CD4-positive, alpha-beta T cell treated with Interleukin-4 for 4 hours (primary cell): ENCODE results near the gene ADGRA1.
"Not testable (repeated sequence)": the region's sequence is repeated elsewhere in the genome, so short reads cannot be mapped to it uniquely, and the experiment has no call there.

ENCODE experiments used
- DNase-seq: peaks from one replicate; pipeline ENCODE4 v3.0.0-alpha.2; 2020

The ADGRA1 gene

DNA sequence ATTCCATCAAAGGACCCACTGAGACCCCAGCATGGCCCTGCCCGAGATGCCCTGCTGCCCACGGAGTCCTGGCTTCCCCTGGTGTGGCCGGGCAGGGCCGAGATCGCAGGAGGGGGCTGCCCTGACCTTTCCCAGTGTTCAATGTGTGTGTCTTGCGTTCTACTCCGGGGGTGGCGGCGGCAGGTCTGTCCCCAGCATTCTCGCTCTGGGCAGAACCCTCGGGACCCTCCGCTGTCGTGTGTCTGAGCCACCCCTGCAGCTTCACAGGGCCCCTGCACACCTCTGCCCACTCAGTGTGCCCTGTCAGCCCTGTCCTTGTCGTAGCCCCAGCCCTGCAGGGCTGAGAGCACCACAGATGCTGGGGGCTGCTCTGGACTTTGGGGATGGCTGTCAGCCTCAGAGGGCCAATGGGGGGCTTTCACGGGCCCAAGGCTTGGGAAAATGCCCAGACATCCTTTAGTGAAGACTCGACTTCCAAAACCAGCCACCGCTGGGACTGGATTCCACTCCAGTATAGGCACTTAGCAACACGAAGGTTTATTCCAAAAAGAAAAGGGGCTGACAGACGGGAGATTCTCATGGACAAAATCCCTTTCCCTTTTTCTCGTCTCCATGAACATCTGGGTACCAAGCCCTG is 42.3 kb downstream of the ADGRA1 start:
- DNase-seq, result no peak

DNA sequence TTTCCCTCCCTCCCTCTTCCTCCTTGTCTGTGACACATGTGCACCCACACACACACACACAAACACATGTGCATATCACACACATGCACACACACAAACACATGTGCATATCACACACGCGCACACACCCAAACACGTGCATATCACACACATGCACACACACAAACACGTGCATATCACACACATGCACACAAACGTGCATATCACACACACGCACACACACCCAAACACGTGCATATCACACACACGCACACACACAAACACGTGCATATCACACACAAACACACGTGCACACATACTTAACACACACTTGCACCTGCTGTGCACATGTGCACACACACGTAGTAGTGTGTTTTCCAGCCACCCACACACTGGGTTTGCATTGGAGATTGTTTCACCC is 42.9 kb downstream of the ADGRA1 start:
- no peak for DNase-seq

DNA sequence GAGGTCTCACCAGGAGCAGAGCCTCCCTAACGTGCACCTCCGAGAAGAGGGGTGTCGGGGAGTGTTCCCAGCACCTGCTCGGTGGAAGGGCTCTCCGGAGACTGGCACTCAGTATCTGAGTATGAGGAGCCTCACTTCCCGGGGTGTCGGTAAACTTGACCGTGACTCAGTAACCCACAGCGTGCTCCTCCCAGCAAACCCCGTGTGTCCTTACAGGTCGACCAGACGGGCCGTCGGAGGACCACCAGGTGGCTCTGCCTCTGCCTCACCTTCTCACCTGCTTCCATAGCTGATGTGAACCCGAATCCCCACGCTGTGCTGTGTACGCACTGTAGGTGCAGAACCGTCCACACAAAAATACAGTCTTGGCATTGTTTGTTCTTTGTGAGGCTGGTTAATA is 43.3 kb downstream of the ADGRA1 start:
- no peak for DNase-seq

DNA sequence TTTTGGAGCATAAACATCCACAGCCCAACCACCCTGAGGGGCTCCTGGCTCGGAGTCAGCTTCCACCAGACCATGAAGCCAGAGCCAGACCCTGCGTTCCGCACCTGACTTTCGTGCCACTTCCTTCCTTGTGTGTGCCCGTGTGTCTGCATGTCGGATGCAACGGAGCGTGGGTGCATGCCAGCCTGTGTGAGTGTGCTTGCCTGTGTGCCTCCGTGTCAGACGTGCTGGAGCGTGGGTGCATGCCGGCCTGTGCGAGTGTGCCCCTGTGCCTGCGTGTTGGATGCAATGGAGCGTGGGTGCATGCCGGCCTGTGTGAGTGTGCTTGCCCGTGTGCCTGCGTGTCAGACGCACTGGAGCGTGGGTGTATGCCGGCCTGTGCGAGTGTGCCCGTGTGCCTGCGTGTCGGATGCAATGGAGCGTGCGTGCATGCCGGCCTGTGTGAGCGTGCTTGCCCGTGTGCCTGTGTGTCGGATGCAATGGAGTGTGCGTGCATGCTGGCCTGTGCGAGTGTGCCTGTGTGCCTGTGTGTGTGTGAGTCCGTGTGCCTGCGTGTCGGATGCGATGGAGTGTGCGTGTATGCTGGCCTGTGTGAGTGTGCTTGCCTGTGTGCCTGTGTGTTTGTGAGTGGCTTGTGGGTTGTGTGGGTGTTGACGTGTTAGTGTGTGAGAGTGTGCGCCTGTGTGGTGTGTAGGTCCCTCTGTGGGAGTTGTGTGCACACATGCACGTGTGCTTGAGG is 44.2 kb downstream of the ADGRA1 start:
- DNase-seq, result no peak

DNA sequence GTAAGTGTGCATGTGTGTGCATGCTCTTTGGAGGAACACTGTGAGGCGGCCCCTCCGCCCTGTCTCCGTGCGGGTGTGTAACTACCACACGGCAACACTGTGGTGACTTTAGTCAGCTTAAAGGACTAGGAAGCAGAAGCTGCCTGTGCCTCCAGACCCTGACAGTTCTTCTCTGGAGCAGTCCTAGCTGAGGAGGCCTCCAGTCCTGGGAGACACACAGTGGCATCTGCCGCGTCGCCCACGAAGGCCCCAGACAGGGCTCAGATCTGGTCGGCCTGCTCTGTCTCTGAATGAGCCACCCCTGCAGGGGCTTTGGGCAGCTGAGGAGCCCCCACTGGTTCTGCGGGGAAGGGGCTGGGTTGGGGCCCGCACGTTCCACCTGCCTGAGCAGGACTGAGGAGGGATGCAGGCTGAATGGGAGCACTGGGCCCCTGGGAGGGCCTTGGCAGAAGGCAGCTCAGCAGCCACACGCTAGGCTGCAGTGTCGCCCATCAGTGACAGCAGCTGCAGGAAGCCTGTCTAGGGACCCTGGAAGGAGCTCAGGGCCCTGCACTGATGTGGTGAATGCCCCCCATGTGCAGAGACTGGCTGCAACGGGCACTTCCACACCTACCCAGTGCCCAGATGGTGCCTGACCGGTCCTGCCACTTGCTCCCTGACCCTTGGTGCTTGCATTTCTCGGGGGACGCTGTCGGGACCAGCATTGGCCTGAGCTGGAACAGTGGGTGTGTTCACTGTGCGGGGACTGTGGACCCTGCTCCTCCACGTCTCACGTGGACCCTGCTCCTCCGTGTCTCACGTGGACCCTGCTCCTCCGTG is 45.0 kb downstream of the ADGRA1 start:
- DNase-seq, result no peak

DNA sequence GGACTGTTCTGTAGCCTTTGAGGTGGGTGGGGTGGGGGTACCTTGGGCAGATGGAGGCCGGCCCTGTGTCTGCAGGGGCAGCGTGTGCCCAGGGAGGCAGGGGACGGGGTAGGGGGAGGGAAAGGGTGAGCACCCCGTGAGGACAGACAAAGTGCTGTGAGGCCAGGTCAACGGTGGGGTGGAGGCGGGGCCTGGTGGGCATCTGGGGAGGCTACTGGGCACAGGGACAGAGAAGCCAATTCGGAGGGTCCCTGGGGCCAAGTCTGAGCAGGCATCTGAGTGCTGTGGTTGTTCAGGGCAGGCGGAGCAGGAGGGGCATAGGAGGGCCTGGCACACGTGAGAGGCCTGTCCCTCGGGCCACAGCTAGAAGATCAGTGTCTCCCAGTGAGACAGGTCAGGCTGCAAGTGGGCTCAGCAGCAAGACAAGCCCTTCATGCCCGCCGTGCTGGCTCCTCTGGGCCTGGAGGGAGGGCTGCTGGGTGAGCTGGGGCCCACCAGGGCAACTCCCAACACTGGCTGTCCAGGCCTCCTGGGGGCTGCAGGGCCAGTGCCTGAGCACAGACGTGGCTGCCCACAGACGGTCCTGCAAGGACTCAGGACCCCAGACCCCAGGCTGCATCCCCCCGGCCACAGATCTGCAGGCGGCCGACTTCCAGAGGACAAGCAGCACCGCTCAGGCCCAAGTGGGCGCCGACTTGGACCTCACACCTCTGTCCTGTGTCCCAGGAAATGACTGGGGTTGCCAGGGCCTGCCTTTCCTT is 45.9 kb downstream of the ADGRA1 start:
- no peak for DNase-seq

DNA sequence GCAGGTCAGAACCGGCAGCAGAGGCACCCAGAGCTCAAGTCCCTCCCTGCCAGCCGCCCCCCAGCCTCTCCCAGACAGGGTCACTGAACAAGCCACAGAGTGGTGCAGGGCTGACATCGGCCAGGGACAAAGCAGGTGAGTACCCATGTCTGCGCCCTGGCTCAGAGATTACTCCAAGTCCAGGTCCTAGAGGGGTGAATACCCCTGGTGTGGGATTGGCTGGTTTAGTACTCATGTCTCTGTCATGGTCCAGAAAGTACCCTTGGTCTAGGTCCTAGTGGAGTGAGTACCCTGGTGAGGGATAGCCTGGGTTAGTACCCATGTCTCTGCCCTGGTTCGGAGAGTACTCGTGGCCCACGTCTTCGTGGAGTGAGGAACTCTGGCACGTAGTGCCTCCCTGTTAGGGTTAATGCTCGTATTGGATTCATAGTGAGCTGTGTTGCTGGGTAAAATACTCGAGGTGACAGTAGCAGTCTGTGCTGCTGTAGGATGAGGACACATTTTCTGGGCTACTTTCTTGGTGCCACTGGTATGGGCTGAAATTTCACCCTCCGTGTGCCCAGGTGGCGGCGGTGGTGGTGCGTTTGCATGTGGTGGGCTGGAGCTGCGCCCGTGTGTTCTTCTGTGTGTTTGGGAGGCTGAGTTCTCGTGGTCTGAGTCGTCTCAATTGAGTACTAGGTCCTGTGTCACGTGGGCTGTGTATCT is 46.8 kb downstream of the ADGRA1 start:
- DNase-seq, result no peak

DNA sequence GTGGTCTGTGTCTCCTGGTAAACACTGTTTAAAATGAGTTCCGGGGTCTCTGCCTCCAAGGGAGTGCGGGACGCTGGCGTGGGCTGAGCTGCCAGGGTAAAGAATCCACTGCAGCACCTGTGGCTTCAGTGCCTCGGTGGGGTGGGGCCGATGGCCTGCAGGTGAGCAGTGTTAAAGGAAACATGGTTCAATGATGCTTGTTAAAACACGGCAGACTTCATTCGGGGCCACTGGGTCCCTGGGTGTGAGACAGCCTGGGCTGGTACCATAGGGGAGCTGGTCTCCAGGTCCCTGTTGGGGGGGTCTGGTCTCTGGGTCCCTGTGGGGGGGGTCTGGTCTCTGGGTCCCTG is 47.4 kb downstream of the ADGRA1 start:
- DNase-seq, result no peak

DNA sequence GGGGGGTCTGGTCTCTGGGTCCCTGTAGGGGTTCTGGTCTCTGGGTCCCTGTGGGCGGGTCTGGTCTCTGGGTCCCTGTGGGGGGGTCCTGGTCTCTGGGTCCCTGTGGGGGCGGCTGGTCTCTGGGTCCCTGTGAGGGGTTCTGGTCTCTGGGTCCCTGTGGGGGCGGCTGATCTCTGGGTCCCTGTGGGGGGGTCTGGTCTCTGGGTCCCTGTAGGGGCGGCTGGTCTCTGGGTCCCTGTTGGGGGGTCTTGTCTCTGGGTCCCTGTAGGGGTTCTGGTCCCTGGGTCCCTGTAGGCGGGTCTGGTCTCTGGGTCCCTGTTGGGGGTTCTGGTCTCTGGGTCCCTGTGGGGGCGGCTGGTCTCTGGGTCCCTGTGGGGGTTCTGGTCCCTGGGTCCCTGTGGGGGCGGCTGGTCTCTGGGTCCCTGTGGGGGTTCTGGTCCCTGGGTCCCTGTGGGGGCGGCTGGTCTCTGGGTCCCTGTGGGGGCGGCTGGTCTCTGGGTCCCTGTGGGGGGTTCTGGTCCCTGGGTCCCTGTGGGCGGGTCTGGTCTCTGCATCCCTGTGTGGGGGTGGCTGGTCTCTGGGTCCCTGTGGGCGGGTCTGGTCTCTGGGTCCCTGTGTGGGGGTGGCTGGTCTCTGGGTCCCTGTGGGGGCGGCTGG is 49.9 kb downstream of the ADGRA1 start:
- DNase-seq, result not testable (repeated sequence)

DNA sequence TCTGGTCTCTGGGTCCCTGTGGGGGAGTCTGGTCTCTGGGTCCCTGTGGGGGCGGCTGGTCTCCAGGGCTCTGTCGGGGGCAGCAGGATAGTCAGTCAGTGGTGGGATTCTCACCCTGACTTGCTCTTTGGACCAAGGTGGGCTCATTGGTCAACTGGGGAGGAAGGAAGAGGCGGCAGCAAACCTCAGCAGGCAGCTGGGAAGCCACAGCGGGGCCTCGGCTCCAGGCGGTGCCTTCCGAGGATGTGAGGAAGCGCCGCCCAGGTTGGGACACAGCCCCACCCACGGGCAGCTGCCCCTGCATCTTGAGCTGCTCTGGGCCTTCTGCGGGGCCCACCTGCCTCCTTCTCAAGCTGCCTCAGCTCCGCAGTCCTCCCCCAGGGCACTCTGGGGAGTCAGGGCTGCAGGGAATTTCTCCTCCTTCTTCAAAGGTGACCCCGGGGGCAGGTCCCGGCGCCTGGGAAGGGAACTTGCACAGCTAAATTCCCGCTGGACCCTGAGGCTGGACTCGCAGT is 51.9 kb downstream of the ADGRA1 start:
- no peak for DNase-seq

DNA sequence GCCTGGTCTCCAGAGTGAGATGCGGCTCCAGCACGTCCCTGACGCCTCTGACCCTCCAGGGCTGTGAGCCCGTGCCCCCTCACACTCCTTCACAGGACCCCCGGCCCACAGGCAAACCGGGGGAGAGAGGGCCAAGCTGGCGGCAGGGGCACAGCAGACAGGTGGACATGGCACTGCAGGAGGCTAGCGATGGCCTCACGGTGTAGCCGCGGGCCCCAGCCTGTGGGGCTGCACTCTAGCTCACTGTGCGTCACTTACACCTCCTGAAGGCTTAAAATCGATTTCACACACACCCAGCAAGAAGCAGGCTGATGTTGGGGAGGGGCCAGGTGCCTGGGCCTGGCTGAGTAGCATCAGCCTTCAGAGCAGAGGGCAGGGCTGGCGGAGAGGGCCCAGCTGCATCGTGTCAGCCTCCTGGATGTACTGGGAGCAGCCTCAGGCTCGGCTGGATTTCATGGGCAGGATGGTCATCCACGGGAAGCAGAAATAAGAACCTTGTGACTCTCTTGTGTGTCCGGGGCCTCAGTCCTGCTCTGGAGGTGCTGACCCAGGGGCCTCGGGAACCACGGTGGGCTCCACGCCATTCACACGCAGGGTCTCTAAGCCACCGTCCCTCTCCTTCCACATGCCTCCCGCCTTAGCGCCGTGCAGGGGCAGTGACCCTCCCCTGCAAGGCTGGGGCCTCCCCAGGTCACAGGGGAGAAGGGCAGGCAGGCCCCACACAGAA is 52.9 kb downstream of the ADGRA1 start:
- DNase-seq, result no peak

DNA sequence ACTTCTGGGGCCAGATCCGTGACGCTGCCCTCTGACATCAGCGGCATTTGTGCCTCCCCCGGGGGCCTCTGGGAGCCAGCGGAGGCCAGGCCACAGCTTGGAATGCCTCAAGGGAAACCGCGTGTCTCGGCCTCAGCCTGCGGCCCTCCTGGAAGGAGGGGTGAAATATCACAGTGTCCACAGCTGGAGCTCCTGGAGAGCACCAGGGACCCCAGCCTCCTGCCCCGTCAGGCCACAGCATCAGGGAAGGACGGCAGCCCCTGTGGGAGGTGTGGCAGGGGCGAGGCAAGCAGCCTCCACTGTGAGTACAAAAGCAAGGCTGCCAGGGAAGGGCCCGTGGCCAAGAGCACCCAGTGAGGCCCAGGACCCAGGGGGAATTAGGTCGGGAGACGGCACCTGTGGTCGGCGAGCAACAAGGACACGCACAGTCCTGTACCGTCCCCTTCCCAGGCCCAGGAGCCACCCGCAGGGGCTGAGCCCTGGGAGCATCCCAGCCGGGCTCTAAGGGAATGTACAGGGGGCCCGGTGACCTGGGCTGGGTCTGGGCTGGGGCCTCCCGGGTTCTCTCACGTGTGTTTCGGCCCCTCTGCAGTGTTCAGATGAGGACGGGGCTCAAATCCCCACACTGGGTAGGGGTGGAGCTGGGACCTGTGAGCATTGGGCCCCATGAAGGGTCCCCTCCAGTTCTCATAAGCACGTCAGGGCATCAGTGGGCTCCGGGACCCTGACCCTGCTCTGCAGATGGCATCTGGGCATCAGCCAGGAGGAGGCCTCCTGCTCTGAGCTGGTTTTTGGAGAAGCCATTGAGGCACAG is 53.6 kb downstream of the ADGRA1 start:
- no peak for DNase-seq

DNA sequence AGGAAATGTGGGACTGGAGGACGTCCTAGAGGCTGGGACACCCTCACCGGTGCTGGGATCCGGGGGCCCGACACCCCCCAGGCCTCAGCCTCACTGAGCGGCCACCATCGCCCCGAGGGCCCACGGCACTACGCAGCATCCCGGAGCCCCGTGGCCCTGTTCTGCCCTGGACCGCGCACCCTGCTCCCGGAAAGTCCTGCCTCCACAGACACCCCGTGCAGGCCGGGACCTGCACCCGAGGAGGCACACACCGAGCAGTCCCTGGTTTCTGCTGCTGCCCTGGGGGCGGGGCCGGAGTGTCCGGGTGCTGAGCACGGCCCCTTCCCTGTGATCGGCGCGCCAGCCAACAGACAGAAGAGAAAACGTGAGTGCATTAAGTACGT is 54.2 kb downstream of the ADGRA1 start:
- no peak for DNase-seq

DNA sequence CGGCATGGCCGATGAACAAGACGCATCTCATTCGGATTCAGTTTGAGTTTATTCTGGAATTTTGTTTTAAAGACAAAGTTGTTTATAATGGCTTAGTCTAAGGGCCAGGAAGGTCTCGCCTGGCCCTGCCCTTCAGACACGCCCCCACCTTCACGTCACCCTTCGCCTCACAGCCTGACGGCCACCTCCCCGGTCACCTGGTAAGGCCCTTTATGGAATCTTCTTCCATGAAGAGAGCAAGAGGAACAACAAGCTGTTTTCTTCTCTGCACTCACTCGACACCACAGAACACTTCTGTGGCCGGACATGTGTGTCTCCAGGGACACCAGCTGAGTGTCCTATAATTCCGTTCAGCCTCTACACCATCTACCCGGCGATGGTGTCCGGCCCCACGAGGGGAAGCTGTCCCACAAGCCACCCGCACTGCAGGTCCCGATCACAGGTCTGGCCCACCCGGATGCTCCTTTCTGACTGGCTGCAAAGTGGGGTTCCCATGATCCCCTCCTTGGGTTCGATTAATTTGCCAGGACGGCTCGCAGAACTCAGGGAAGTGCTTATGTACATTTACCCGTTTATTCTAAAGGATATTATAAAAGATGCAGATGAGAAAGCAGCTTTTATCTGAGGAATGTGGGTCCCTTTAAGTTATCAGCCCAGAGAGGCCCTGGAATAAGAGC is 54.9 kb downstream of the ADGRA1 start:
- no peak for DNase-seq

DNA sequence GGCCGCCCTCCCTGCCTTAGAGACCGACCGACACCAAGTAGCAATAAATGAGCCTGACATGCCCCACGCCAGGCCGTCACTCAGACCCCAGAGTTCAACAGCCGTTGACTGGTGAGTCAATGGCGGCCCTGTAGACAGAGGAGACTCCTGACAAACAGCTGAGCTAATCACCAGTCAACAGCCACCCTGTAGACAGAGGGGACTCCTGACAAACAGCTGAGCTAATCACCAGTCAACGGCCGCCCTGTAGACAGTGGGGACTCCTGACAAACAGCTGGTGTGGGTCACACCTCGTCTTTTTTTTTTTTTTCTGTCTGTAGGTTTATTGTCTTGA is 55.4 kb downstream of the ADGRA1 start:
- no peak for DNase-seq

DNA sequence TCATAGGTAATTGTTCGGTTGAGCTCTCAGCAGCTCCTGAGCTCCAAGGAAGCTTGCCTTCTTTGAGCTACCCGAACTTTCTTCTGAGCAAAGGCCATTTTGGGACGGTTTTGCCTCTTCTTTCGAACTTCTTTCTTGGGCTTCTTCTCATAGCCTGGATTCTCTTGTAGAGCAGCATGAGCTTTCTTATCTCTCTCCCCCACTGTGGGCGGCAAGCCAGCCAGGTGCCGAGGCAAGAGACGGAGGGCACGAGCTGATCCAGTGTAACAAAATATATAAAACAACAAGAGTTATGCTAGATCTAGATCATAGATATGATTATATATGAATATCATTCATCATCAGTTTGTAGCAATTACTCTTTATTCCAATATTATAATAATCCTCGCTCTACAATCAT is 55.8 kb downstream of the ADGRA1 start:
- DNase-seq, result no peak

DNA sequence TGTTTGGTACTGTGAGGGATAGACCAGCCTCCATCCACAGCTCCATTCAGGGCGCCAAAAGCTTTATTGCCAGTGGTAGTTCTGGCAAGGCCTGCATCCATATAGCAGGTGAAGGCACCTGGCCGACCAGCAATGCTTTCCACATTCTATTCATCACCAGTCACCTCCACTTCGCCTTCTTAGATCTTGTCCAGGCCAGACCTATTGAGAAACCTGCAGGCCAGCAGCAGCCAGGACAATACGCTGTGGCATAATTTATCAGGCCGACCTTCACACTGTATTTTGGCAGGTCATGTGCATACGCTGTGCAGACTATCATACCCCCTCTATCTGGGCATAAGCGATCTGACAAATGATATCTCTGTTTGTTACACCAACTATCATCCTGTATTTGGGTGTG is 57.0 kb downstream of the ADGRA1 start:
- no peak for DNase-seq

DNA sequence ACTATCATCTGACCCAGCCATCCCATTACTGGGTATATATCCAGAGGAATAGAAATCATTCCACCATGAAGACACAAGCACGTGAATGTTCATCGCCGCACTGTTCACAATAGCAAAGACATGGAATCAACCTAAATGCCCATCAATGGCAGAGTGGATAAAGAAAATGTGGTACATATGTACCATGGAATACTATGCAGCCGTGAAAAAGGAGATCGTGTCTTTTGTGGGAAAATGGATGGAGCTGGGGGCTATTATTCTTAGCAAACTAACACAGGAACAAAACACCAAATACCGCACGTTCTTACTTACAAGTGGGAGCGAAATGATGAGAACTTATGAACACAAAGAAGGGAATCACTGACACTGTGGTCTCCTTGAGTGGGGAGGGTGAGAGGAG is 62.5 kb downstream of the ADGRA1 start:
- DNase-seq, result no peak

DNA sequence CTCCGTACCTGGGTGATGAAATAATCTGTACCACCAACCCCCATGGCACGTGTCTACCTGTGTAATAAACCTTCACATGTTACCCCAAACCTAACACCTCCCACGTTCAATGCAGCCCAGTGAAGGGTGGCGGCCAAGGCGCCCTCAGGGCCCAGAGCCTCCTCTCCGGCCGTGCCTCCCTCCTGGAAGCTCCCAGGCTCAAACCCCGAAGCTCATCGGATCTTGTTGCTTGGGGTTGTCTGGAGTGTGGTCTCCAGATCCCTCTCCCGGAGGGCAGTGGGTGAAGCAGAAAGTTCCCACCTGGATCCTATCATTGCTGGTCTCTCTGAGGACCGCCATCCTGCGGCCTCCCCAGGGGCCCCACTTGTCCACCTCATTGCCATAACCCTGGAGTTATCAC is 62.9 kb downstream of the ADGRA1 start:
- DNase-seq, result no peak

DNA sequence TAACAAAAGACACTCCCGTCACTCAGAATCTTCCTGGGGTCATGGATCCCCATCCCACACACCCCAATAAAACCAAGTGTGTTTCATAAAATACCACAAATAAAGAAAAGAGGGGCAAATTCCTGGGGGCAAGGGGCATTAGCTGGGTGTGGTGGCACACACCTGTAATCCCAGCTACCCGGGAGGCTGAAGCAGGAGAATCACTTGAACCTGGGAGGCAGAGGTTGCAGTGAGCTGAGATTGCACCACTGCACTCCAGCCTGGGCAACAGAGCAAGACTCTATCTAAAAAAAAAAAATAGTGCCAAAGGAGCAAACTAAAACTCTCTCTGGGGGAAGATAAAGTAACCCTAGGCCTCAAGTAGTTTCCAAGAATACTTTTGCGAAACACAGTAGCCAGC is 63.3 kb downstream of the ADGRA1 start:
- DNase-seq, result not testable (repeated sequence)
